Smooth muscle cell (in vitro differentiated cells): Measurements from ENCODE around the gene L3HYPDH. TPM values are rescaled to one million over a fixed set of nuclear protein-coding genes. Genes with fewer than 3 reads are reported as not detected.

Experiments used
- DNase-seq: peaks from one replicate; lab custom pipeline; 2025; ENCODE audit not compliant: unreplicated experiment; lab: John Stamatoyannopoulos, UW
- H2AFZ ChIP-seq: fragments of 200-600 bp; sonication (generic); 2 replicates; pipeline ENCODE4 v1.6.0; 2016; ENCODE audit warnings: antibody characterized with exemption, low read depth, mild to moderate bottlenecking
- H3F3A ChIP-seq: fragments of 200-600 bp; sonication (generic); 2 replicates; pipeline ENCODE4 v1.6.0; 2017; ENCODE audit warnings: antibody characterized with exemption, low read depth
- H3K27ac ChIP-seq: fragments of 200-600 bp; sonication (generic); 2 replicates; pipeline ENCODE4 v1.5.1; 2016; ENCODE audit warnings: low read depth, mild to moderate bottlenecking
- H3K27me3 ChIP-seq: fragments of 200-600 bp; sonication (generic); 2 replicates; pipeline ENCODE4 v1.6.1; 2016; ENCODE audit warnings: low read depth, mild to moderate bottlenecking
- H3K36me3 ChIP-seq: fragments of 200-600 bp; sonication (generic); 2 replicates; pipeline ENCODE4 v1.5.1; 2016; ENCODE audit warnings: low read depth
- H3K4me1 ChIP-seq: fragments of 200-600 bp; sonication (generic); 2 replicates; pipeline ENCODE4 v1.5.1; 2016; ENCODE audit warnings: low read depth
- H3K4me2 ChIP-seq: fragments of 200-600 bp; sonication (generic); 2 replicates; pipeline ENCODE4 v1.6.0; 2016; ENCODE audit warnings: mild to moderate bottlenecking
- H3K4me3 ChIP-seq: fragments of 200-600 bp; sonication (generic); 2 replicates; pipeline ENCODE4 v1.5.1; 2016; ENCODE audit warnings: mild to moderate bottlenecking
- H3K79me2 ChIP-seq: fragments of 200-600 bp; sonication (generic); 2 replicates; pipeline ENCODE4 v1.6.0; 2016; ENCODE audit warnings: low read depth, mild to moderate bottlenecking
- H3K9ac ChIP-seq: fragments of 200-600 bp; sonication (generic); 2 replicates; pipeline ENCODE4 v1.6.0; 2016; ENCODE audit warnings: low read depth
- H3K9me3 ChIP-seq: fragments of 200-600 bp; sonication (generic); replicated peaks from 2 replicates; pipeline ENCODE4 v1.5.1; 2016; ENCODE audit warnings: low read depth
- H4K20me1 ChIP-seq: fragments of 200-600 bp; sonication (generic); 2 replicates; pipeline ENCODE4 v1.6.0; 2016; ENCODE audit warnings: low read depth
- CTCF ChIP-seq: fragments of 200-600 bp; sonication (generic); IDR thresholded peaks from 2 replicates; pipeline ENCODE4 v1.5.1; 2017; ENCODE audit warnings: borderline replicate concordance, mild to moderate bottlenecking, antibody characterized with exemption; ENCODE audit not compliant: insufficient read depth, poor library complexity, severe bottlenecking
- WGBS: methylation state at CpG from one replicate; pipeline ENCODE4 v1.1.7; 2016; ENCODE audit warnings: low lambda C conversion rate; 5-methylcytosine and 5-hydroxymethylcytosine counted together
- polyA plus RNA-seq: library from polyadenylated mRNA; unstranded; fragments of >200 nt; fragmentation: Nextera tagmentation; extraction: Ambion mirVana; gene quantifications from 2 replicates; pipeline ENCODE4 v1.2.1, GENCODE V29; 2016
- total RNA-seq: library from RNA; depleted of rRNA; stranded (reverse); fragments of >200 nt; gene quantifications from 2 replicates; pipeline ENCODE4 v1.2.3, GENCODE V29; 2014

L3HYPDH gene
- total and polyA plus RNA-seq, 2 experiments from 2014 or later = 27.7 to 33.5 TPM

GRCh38 chr14:59481871-59482540 lies 2.2 kb downstream of the L3HYPDH start:
- Histone ChIP-seq H3K36me3 (no peaks in the 10 kb centered on the region), H3K9ac (peak overlapping the region; percentile 50), H3K27me3 (no peaks in the 10 kb centered on the region), H3K4me2 (peak overlapping the region; percentile 86), H3F3A (no peaks in the 10 kb centered on the region), H4K20me1 (peaks cover 33% of the 10 kb centered on the region), H3K27ac (peak overlapping the region; percentile 83), H3K4me1 (peaks cover 15% of the 10 kb centered on the region), H3K9me3 (no peaks in the 10 kb centered on the region), H2AFZ (no peak overlapping the region), H3K4me3 (peak overlapping the region; percentile 80), H3K79me2 (peaks cover 54% of the 10 kb centered on the region)
- WGBS = 82% methylated on average over 2 of the region's 2 CpGs
- TF ChIP-seq CTCF = no peak
- no peak for DNase-seq

GRCh38 chr14:59481407-59481806 lies 2.8 kb downstream of the L3HYPDH start:
- Histone ChIP-seq H3K4me1 (peaks cover 13% of the 10 kb centered on the region), H3K4me3 (no peak overlapping the region)

GRCh38 chr14:59480166-59480565 lies 4.0 kb downstream of the L3HYPDH start:
- Histone ChIP-seq H3K27ac (no peak overlapping the region), H4K20me1 (peaks cover 31% of the 10 kb centered on the region), H3K79me2 (peaks cover 36% of the 10 kb centered on the region), H3K9ac (no peak overlapping the region), H3K4me3 (no peak overlapping the region), H3K4me1 (peaks cover under 1% of the 10 kb centered on the region), H3K9me3 (no peaks in the 10 kb centered on the region), H3K36me3 (peaks cover 7% of the 10 kb centered on the region), H2AFZ (no peak overlapping the region), H3K27me3 (no peaks in the 10 kb centered on the region), H3F3A (no peaks in the 10 kb centered on the region), H3K4me2 (no peak overlapping the region)
- 71% methylated on average over 1 of the region's 1 CpG for WGBS
- no peak for DNase-seq
- TF ChIP-seq CTCF = no peak

More at GRCh38 chr14:59481407-59481806, 2.8 kb downstream of the L3HYPDH start:
- no peaks in the 10 kb centered on the region for H3K27me3 ChIP-seq
- no peaks in the 10 kb centered on the region for H3F3A ChIP-seq
- no peak for TF ChIP-seq CTCF
- H4K20me1 ChIP-seq = peaks cover 33% of the 10 kb centered on the region
- peaks cover 48% of the 10 kb centered on the region for H3K79me2 ChIP-seq
- H3K4me2 ChIP-seq = peak overlapping the region; percentile 86
- H2AFZ ChIP-seq = no peak overlapping the region
- DNase-seq = no peak
- WGBS = 99% methylated on average over 2 of the region's 2 CpGs
- H3K9me3 ChIP-seq = no peaks in the 10 kb centered on the region
- H3K27ac ChIP-seq = no peak overlapping the region
- H3K9ac ChIP-seq = no peak overlapping the region
- H3K36me3 ChIP-seq = no peaks in the 10 kb centered on the region

GRCh38 chr14:59478540-59478939 lies 5.7 kb downstream of the L3HYPDH start:
- no peaks in the 10 kb centered on the region for H3K9me3 ChIP-seq
- no peak overlapping the region for H3K4me2 ChIP-seq
- WGBS = 94% methylated on average over 3 of the region's 3 CpGs
- H4K20me1 ChIP-seq = peaks cover 34% of the 10 kb centered on the region
- H2AFZ ChIP-seq = no peak overlapping the region
- H3K79me2 ChIP-seq = peaks cover 30% of the 10 kb centered on the region
- TF ChIP-seq CTCF = no peak
- no peaks in the 10 kb centered on the region for H3F3A ChIP-seq
- no peak overlapping the region for H3K4me3 ChIP-seq
- H3K27me3 ChIP-seq = no peaks in the 10 kb centered on the region
- H3K27ac ChIP-seq = no peak overlapping the region
- DNase-seq = no peak
- H3K4me1 ChIP-seq = no peaks in the 10 kb centered on the region
- H3K9ac ChIP-seq = no peak overlapping the region
- H3K36me3 ChIP-seq = peaks cover 7% of the 10 kb centered on the region
